22Rv1 (cell line): ENCODE data around the gene SFR1.

Source experiments
- ZFX ChIP-seq: fragments of 450-650 bp; IDR thresholded peaks from 2 replicates; pipeline ENCODE4 v1.6.1; 2017; ENCODE audit warnings: antibody characterized with exemption, borderline replicate concordance
- TF ChIP-seq, protein P1 (sequence below): fragments of 450-650 bp; IDR thresholded peaks from 2 replicates; pipeline ENCODE4 v1.5.1; 2017; ENCODE audit warnings: mild to moderate bottlenecking

- TF ChIP-seq, protein P1, sequence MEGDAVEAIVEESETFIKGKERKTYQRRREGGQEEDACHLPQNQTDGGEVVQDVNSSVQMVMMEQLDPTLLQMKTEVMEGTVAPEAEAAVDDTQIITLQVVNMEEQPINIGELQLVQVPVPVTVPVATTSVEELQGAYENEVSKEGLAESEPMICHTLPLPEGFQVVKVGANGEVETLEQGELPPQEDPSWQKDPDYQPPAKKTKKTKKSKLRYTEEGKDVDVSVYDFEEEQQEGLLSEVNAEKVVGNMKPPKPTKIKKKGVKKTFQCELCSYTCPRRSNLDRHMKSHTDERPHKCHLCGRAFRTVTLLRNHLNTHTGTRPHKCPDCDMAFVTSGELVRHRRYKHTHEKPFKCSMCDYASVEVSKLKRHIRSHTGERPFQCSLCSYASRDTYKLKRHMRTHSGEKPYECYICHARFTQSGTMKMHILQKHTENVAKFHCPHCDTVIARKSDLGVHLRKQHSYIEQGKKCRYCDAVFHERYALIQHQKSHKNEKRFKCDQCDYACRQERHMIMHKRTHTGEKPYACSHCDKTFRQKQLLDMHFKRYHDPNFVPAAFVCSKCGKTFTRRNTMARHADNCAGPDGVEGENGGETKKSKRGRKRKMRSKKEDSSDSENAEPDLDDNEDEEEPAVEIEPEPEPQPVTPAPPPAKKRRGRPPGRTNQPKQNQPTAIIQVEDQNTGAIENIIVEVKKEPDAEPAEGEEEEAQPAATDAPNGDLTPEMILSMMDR, result no peak
- TF ChIP-seq ZFX, result no peak
These were observed 47.5 kb upstream of the SFR1 start for GRCh38 chr10:104074505-104074904.
